GM19043 (cell line): Measurements from ENCODE around the gene S100A8.

ENCODE experiments used
- ATAC-seq: cut with Tn5 transposase; IDR thresholded peaks from one replicate; pipeline ENCODE4 v1.9.1; 2021; ENCODE audit warnings: low read depth; ENCODE audit not compliant: unreplicated experiment

Gene S100A8

DNA sequence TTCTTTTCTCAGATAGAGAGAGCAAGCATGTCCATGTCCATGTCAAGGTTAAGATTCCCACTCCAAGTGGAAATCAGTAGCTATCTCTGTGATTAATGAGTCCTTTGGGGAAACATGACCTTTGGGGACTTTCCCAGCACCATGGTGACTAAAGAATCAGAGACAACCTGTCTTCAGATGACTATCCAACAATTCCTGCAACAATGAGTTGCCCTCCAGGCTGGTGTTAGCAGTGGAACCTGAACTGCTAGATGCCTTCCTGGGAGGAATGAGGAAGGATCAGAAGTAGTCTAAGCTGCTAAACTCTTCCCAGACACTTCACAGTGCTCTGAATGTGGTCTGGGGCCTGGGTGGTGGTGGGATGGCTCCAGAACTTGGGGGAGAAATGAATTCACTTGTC lies 26.7 kb downstream of the S100A8 start:
- no peak for ATAC-seq

DNA sequence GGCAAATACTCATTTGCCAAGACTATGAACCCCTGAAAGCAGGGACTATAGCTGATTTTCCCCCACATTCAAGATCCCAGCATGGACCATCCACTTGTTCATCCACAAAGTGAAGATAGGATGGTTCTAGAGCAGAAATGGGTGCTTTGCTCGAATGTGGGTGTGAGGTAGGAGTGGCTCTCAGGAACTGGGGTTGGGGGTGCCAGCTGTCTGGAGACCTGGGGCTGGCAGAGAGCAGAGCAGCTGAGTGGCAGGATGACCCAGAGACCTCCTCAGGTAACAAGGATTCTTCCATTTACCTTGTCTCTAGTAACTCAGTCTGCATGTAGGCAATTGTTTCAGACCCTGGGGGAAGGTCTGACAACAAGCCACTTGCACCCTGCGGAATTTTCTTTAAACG lies 27.2 kb downstream of the S100A8 start:
- ATAC-seq: no peak

- ATAC-seq: no peak
Observed at GRCh38 chr1:153362187-153362775, 28.6 kb downstream of the S100A8 start.

GRCh38 chr1:153361480-153362109 lies 29.3 kb downstream of the S100A8 start:
- no peak for ATAC-seq

GRCh38 chr1:153360592-153361479 lies 30.0 kb downstream of the S100A8 start:
- no peak for ATAC-seq

- ATAC-seq: no peak
Observed at GRCh38 chr1:153360190-153360589, 30.7 kb downstream of the S100A8 start.

DNA sequence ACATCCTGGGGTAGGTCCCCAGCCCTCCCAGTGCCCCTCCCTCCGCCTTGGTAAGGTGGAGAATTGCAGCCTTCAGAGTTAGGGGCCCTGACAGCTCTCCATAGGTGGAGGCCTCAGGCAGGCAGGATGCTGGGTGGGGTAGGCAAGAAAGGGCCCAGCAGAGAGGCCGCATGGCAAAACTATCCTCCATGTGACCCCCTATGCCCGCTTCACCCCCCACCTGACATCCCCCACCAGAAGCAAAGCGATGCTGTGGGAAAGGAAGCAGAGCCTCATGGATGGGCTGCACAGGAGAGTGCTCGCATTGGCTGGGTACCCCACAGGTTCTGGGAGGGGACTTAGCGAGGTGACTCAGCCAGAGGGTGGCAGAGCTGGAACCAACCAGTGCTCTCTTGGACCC lies 31.6 kb downstream of the S100A8 start:
- ATAC-seq: no peak

DNA sequence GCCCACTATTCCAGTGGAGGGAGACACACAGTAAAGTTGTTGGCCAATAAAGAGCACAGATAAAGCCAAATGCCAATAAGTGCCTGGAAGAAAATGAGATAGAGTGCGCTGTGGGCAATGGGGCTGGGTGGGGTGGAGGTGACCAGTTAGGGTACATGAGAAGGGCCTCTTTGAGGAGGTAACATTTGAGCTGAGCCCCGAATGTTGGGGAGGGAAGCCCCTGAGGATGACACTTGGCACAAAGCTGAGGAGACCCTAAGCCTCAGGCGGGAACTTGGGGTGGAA lies 32.2 kb downstream of the S100A8 start:
- no peak for ATAC-seq

DNA sequence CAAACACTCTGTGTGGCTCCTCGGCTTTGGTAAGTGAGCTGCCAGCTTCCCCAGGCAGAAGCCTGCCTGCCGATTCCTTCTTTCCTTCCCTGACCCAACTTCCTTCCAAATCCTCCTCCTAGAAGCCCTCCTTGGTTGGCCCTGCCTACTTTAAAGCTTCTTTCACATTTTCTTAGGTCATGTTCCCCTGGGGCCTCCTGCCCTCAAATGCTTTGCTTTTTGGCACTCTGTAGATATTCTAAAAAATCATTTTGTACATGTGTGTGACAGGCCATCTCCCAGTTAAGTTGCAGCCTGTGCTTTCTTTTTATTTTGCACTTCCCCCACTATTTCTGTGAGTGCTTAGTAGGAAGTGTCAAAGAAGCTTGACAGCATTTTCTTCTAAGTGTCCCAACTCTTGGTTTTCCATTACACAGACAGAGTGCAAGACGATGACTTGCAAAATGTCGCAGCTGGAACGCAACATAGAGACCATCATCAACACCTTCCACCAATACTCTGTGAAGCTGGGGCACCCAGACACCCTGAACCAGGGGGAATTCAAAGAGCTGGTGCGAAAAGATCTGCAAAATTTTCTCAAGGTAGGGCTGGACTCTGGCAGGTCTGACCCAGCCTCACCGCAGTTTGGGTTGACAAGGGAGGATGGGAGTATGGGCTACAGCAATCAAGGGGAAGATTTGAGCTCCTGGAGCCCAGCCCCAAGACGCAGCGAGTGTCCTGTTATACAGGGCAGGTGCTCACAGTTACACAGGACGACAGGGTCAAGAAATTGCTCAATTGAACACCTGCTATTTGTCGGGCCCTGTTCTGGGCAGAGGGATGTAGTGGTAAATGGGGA lies 32.8 kb downstream of the S100A8 start, which contains the start of gene S100A9:
S100A9 (plus strand) TSS at position 2 of the 838 bp plus-strand sequence; CDS start at position 432, 430 bp downstream.
- no peak for ATAC-seq

DNA sequence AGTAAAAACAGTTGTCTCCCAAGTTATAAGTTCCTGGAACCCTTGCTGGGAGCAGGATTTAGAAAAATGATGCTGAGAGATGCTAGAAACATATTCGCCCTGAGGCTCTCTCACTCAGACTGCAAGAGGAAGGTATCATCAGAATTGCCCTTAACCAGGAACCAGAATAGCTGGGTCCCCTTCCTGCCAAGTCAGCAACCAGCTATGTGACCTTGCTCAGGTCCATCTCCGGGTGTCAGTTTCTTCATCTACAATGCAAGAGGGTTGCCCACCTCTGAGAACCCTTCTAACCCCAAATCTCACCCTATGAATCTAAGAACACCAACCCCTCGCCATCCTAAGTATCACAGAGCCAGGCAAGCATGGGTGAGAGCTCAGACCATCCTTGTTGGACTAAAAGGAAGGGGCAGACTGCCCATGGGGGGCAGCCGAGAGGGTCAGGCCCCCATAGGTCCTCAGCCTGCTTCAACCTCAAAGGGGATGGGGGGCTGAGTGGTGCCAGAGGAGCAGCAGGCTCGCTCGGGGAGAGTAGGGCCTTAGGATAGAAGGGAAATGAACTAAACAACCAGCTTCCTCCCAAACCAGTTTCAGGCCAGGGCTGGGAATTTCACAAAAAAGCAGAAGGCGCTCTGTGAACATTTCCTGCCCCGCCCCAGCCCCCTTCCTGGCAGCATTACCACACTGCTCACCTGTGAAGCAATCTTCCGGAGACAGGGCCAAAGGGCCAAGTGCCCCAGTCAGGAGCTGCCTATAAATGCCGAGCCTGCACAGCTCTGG lies 33.6 kb downstream of the S100A8 start:
- ATAC-seq: no peak

DNA sequence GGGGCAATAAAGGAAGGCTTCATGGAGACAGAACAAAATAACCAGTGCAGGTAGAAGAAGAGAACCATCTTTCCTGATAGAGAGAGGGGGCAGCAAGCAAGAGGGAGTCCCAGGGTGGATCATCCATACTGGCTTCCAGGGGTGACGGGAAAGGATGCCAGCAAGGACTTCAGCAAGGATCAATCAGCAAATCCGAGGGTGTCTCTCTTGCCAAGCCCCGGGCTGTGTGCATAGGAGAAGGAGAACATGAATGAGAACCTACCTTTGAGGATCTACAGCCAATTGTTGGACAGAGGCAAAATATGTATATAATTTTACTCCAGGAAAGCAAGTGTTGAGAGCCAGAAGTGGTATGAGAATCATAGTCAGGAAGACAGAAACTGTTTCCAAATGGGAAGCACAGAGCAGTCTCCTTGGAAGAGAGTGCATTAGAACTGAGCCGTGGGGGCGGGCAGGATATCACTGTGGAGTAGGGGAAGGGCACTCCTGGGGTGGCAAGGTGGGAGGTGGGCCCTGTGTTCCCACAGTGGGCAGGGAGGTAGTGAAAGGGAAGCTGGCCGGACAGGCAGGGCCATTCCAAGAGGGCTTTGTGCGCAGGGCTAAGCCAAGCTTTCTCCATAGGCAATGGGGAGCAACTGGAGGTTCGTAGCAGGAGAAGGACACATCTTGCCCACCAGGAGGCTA lies 34.3 kb downstream of the S100A8 start:
- ATAC-seq: no peak

DNA sequence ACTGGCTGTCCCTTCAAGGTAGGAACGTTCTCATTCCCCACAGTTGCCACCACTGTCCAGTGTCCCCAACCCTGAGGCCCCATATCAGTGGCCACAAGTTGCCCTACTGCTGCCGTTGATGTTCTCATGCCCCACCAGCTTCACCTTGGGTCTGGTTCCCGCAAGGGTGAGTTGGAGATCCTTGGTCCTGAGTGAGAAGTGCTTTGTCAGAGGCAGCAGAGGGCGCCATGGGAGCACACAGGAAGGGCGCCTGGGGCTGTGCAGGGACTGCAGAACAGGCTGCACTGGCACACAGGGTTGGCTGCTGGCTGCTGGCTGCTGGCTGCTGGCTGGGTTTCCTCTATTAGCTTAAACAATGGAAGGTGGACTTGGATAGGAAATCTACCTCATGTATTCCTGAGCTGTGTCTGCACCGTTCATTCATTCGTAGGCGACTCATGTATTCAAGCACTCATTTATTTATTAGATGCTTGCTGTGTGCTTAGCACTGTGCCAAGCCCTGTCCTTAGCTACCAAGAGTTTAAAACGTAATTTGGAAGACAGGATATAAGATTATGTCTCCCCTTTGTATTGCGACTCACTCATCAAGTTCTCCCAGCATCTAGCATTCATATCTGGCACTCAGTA lies 35.3 kb downstream of the S100A8 start:
- no peak for ATAC-seq

GRCh38 chr1:153354515-153355193 lies 36.2 kb downstream of the S100A8 start:
- no peak for ATAC-seq

- no peak for ATAC-seq
Observed at GRCh38 chr1:153353226-153353947, 37.5 kb downstream of the S100A8 start.

- ATAC-seq: peak; percentile 63
Observed at GRCh38 chr1:153352523-153352922, 38.4 kb downstream of the S100A8 start.

- no peak for ATAC-seq
Observed at GRCh38 chr1:153350321-153350957, 40.4 kb downstream of the S100A8 start.
